GM18526 (cell line): ENCODE measurements around the gene HOXB2.

Source experiments
- POLR2A ChIP-seq: IDR thresholded peaks from 3 replicates; pipeline ENCODE4 v1.6.1; 2011; ENCODE audit not compliant: insufficient read length; ENCODE audit errors: extremely low read depth

Gene HOXB2

DNA sequence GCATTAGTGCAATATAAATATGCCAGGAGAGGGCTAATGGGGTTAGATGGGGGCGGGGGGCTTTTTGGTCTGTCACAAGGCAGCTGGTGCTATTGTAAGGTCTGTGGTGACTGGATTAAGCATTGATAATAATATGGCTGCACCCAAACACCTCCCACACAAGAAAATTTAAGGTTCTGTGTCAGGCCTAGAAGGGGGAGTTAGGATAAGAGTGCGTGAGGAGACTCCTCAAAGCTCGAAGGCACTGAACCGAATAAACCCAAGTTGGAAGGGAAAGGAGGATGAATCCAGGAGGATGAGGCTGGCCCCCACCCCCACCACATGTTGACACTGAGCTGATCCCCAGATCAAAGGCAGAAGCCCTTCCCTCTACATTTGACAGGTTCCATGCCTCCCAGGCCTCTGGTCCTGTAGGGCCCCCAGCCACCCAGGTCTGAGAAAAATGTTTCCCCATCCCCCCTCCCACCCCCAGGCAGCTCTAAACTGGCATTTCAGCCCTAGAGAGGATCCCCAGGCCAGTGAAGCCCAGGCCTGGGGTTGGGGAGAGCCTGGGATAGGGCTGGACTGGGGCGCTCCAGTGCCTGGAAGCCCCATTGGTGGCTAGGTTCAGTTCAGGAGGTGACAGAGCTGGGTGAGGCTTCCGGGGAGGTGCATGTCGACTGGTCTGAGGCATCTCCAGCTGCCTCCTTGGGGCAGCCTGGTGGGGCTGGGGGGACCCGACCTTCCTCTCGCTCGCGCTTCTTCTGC is 15.8 kb downstream of the HOXB2 start:
- TF ChIP-seq POLR2A: no peak

DNA sequence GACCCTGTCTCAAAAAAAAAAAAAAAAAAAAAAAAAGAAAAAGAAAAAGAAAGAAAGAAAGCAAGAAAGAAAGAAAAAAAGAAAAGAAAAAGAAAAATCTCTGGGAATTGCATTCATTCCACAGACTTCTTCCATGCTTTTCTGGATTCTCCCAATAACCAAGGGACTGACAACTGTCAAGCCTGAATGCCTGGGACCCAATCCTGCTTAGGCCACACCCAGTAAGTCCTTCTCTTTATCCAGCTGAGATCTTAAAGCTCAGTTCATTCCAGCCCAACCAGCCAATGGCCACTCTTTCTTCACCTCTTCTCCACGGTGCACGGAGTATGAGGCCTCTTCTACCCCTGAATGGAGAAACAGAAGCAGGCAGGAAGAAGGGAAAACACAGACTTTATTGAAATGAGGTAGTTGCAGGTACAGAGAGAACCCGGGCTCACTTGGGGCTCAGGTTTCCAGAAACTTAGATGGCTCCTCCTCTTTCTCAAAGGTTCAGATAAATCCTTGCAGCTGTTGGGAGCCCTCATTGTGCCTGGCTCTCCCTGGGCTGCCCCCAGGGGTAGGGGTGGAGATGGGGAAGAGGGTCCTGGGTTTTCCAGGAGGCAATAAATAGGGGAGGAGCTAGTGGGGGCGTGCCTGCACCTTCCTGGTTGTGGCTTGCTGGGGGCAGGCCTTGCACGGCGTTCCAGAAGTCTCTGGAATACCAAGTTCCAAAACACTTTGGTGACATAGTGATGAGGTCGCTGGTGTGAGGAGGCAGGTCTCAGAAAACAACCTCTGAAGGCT is 16.6 kb downstream of the HOXB2 start:
- no peak for TF ChIP-seq POLR2A

GRCh38 chr17:48527547-48527932 is 17.4 kb downstream of the HOXB2 start:
- no peak for TF ChIP-seq POLR2A

DNA sequence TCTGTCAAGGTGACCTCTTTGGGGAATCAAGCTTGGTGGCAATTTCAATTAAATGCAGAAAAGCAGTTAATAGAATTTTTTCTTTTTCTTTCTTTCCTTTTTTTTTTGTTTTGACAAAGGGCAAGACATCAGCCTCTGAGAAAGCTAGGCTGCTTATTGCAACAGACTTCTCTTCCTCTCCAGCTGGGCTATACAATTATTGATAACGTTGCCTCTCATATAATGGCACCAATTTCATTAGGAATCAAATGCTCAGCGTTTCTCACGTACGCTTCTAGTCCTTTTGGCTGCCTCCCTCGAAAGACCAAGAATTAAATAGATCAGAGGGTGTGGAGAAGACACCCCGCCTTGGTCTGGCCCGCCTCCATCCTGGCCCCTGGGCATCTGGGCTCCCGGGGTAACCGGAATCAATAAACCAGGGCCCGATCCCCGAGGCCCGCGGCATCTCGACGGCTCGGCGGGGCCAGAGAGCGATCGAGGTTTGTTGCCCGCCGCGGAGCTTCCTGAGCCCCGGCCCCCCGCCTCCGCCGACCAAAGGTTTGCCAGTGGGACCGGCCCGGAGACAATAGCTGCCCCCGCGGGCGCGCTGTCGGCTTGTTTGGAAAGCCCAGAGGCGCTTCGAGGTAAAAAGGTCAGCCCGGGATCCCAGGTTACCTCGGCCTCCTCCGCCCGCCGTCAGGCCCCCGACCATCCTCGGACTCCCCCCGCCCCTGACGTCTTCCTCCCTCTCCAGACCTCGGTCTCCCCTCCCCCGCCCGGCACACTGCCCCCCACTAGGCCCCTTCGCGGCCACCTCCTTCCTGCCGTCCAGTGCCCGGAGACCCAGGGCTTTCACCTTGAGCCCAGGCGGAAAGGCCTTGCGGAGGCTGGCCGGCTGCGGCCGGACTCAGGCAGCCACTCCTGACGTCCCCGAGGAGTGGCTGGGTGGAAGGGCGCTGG is 18.0 kb downstream of the HOXB2 start:
- no peak for TF ChIP-seq POLR2A

DNA sequence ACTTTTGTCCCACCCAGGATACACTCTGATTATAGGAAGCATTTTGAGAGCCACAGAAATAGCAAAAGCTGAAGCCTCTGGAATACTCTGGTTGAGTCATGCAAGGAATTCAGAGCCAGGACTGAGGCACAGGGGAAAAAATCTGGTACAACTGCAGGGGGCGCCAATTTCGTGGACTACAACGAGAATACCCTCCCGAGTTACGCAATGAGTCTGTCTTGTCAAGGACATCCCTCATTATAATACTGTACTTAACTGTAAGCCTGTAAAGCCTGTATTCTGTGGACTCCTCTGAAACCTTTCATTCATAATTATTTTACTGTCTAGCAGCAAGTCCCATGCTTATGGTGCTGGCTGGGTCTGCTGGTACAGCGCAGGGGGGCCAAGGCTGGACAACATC is 21.9 kb downstream of the HOXB2 start:
- no peak for TF ChIP-seq POLR2A

GRCh38 chr17:48522031-48522653 is 22.8 kb downstream of the HOXB2 start:
- TF ChIP-seq POLR2A: no peak

GRCh38 chr17:48520631-48521079 is 24.3 kb downstream of the HOXB2 start:
- no peak for TF ChIP-seq POLR2A

- TF ChIP-seq POLR2A: no peak
Observed at GRCh38 chr17:48519427-48519826, 25.5 kb downstream of the HOXB2 start.

DNA sequence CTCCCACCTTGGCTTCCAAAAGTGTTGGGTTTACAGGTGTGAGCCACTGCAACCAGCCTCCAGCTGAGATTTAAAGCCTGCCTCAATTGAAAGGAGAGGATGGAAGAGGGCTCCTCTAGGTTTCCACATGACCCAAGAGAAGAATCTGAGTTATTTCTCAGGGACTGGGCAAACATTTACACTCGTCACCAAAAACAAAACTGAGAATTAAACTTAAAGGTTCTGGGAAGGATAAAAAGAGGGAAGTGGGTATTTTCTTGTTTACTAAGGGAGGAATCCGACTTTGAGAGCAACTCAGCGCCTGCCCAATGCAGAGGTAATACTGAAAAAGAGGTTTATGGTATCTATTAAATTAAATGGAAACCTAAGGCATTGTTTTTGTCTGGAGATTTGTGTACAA is 27.4 kb downstream of the HOXB2 start:
- TF ChIP-seq POLR2A: no peak

DNA sequence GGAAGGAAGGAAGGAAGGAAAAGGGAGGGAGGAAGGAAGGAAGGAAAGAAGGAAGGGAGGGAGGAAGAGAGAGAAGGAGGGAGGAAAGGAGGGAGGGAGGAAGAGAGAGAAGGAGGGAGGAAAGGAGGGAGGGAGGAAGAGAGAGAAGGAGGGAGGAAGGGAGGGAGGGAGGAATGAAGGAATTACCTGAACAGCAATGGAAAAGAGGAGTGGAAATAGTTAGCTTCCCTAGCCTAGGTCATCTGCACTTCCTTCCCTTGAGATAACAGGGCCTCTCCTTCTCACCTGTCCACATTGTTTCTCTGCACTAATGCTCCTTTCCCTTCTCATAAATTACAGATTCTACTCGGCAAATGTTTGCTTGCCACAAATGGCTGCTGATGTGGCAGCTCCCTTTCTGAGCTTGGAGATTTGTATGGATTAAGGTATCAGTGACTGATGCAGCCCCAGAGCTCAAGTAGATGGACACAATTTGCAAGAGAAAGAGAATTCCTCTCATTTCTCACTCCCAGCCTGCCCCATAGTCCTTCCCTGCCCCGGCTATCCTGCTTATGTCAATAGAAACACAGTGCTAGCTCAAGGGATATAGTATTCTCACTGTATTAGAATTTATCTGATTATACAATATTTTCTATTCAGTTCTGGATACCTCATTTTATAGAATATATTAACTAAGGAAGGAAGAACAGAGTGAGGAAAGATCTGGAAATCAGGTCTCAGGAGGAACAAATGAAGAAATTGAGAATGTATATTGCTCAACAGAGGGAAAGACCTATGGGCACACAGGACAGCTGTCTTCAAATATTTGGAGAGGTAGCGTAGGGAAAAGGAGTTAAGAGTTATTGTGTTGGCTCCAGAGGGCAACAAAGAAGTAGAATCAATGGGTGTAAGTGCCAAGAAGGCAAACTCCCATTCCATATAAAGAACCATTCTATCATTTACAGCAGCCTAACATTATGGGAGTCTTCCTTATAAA is 28.7 kb downstream of the HOXB2 start:
- TF ChIP-seq POLR2A: no peak

GRCh38 chr17:48514477-48514876 is 30.4 kb downstream of the HOXB2 start:
- no peak for TF ChIP-seq POLR2A

DNA sequence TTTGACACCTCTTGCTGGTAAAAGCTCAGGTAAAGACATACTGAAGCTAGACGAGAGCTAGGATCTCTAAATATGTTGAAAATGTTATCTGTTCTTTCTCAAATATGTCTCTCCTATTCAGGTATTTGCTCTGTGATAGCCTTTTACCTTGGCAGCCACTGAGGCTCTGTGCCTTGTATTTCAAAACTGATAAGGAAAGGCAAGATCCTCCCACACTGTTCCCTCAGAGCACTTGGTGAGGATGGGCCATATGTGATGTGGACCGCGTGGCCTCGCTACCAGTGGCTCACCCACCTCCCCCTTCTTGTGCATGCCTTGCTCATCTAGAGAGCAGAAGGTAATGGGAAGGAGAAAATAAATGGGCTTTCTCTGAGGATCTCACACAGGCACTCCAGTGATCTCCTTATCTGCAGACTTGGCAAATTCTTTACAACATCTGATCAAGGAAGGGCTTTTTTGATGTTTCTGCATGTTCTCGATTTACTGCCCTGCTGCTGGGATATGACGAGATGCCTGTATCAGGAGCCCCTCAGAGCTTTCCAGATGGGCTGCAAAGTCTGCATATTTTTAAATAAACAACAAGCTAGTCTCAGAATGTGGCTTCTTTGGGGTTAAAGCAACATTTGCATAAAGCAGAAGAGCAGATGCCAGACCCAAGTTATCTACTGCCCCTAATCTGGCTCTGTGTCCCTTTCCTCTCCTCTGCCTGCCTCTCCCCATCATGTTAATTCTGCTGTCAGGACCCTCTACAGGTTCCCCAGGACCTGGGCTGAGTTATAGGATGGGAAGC is 31.0 kb downstream of the HOXB2 start:
- TF ChIP-seq POLR2A: no peak

- TF ChIP-seq POLR2A: no peak
Observed at GRCh38 chr17:48513097-48513496, 31.8 kb downstream of the HOXB2 start.
